Endothelial cell of umbilical vein (primary cell): ENCODE results near the gene ETV6. TPM values are rescaled to one million over a fixed set of nuclear protein-coding genes. Genes with fewer than 3 reads are reported as not detected.

Experiments used
- BruUV-seq: library from RNA; stranded (reverse); fragments of 400-500 nt; replicated peaks from 2 replicates; lab custom pipeline; 2021; lab: Mats Ljungman, UMichigan
- CTCF ChIA-PET: fragments of 300-600, 350-600 bp; sonication (Branson Sonifier 250); formaldehyde crosslinking; loops from one replicate; lab custom pipeline; 2021; ENCODE audit warnings: antibody characterized with exemption, inconsistent platforms; lab: Charles Lee
- POLR2A ChIA-PET: fragments of 300-600, 350-600 bp; sonication (Branson Sonifier 250); formaldehyde crosslinking; loops from one replicate; lab custom pipeline; 2021; ENCODE audit warnings: antibody characterized with exemption, inconsistent platforms; lab: Charles Lee
- DNase-seq: peaks from one replicate; pipeline ENCODE4 v3.0.0-alpha.2; 2011; ENCODE audit warnings: low read depth, low spot score
- FAIRE-seq: peaks from 2 replicates; lab custom pipeline; 2011; peaks lifted over from hg19 to GRCh38; lab: Jason Lieb, UNC
- H2AFZ ChIP-seq: 2 replicates; pipeline ENCODE4 v1.6.0; 2012; ENCODE audit warnings: low read depth, low read length, control low read depth, inconsistent platforms
- H3K27ac ChIP-seq: 2 replicates; pipeline ENCODE4 v1.5.1; 2011; ENCODE audit warnings: low read depth, mild to moderate bottlenecking, control low read depth, low read length, moderate library complexity; ENCODE audit not compliant: insufficient read depth
- H3K27me3 ChIP-seq, 2 experiments: 2 replicates each; pipeline versions ENCODE4 v1.6.0 to v1.6.1; 2011; ENCODE audit warnings: low read length in 2 of 2, mixed read lengths in 1 of 2; ENCODE audit not compliant: control insufficient read depth in 2 of 2, insufficient read depth in 2 of 2
- H3K36me3 ChIP-seq, 2 experiments: 2 replicates in 1 of 2; 3 replicates in 1 of 2; pipeline ENCODE4 v1.5.1; 2011; ENCODE audit warnings: low read length in 2 of 2, mild to moderate bottlenecking in 1 of 2, moderate library complexity in 1 of 2; ENCODE audit not compliant: control insufficient read depth in 2 of 2, insufficient read depth in 2 of 2; ENCODE audit errors: extremely low read depth in 1 of 2
- H3K4me1 ChIP-seq: 3 replicates; pipeline ENCODE4 v1.5.1; 2011; ENCODE audit warnings: mild to moderate bottlenecking, low read length; ENCODE audit not compliant: control insufficient read depth, insufficient read depth; ENCODE audit errors: extremely low read depth
- H3K4me2 ChIP-seq: 2 replicates; pipeline ENCODE4 v1.6.1; 2011; ENCODE audit warnings: low read length, control low read depth, mixed read lengths; ENCODE audit not compliant: insufficient read depth
- H3K4me3 ChIP-seq, 3 experiments: fragments of 200-600 bp in 1 of 3; sonication (generic), shearing (Covaris generic) in 1 of 3; replicated peaks in 1 of 3; 2 replicates each; pipeline ENCODE4 v1.5.1; 2011 to 2016; ENCODE audit warnings: control low read depth in 3 of 3, low read length in 3 of 3, mild to moderate bottlenecking in 2 of 3, inconsistent platforms in 1 of 3, low read depth in 1 of 3, moderate library complexity in 1 of 3; ENCODE audit not compliant: insufficient read depth in 1 of 3
- H3K79me2 ChIP-seq: 2 replicates; pipeline ENCODE4 v1.6.0; 2012; ENCODE audit warnings: low read length, inconsistent platforms; ENCODE audit not compliant: control insufficient read depth, insufficient read depth
- H3K9ac ChIP-seq: replicated peaks from 2 replicates; pipeline ENCODE3; 2011; ENCODE audit warnings: low read length, control low read depth; ENCODE audit not compliant: insufficient read depth; ENCODE audit errors: extremely low read depth
- H3K9me1 ChIP-seq: replicated peaks from 3 replicates; pipeline ENCODE4 v1.6.0; 2011; ENCODE audit warnings: mild to moderate bottlenecking, low read length; ENCODE audit not compliant: control insufficient read depth, insufficient read depth; ENCODE audit errors: extremely low read depth
- H3K9me3 ChIP-seq: replicated peaks from 2 replicates; pipeline ENCODE4 v1.5.1; 2012; ENCODE audit warnings: low read length, inconsistent platforms; ENCODE audit not compliant: control insufficient read depth, insufficient read depth
- H4K20me1 ChIP-seq: replicated peaks from 2 replicates; pipeline ENCODE3; 2011; ENCODE audit warnings: mild to moderate bottlenecking, low read length; ENCODE audit not compliant: control insufficient read depth, insufficient read depth; ENCODE audit errors: extremely low read depth
- EZH2 ChIP-seq: IDR thresholded peaks from 2 replicates; pipeline ENCODE4 v1.6.1; 2012; ENCODE audit warnings: borderline replicate concordance, low read depth, mild to moderate bottlenecking, moderate library complexity, low read length, inconsistent platforms; ENCODE audit not compliant: severe bottlenecking
- FOS ChIP-seq: IDR thresholded peaks from 2 replicates; pipeline ENCODE4 v1.6.1; 2011; ENCODE audit warnings: mild to moderate bottlenecking, low read length, moderate library complexity, borderline replicate concordance; ENCODE audit not compliant: insufficient read depth
- JUN ChIP-seq: IDR thresholded peaks from 2 replicates; pipeline ENCODE4 v1.6.1; 2011; ENCODE audit warnings: borderline replicate concordance, low read depth; ENCODE audit not compliant: insufficient read length, insufficient read depth
- MYC ChIP-seq: IDR thresholded peaks from one replicate; pipeline ENCODE4 v1.6.1; 2011; ENCODE audit warnings: mild to moderate bottlenecking, low read depth, low read length
- POLR2A ChIP-seq: IDR thresholded peaks from 2 replicates; pipeline ENCODE4 v1.6.1; 2012; ENCODE audit warnings: low read depth, mild to moderate bottlenecking, control low read depth, low read length
- POLR2AphosphoS5 ChIP-seq: IDR thresholded peaks from 2 replicates; pipeline ENCODE4 v1.6.1; 2012; ENCODE audit warnings: low read depth, mild to moderate bottlenecking, control low read depth, low read length, moderate library complexity; ENCODE audit not compliant: insufficient read depth
- dilution Hi-C: fragments of 300-500 bp; cut with MboI; formaldehyde crosslinking; loops from one replicate; pipeline ENCODE4 v1.15.0; 2019; ENCODE audit warnings: low sequenced_read_pairs; ENCODE audit not compliant: extremely low pct_ligation_motif_present
- intact Hi-C: fragments of 100-400 bp; cut with micrococcal nuclease; formaldehyde crosslinking; loops from one replicate; pipeline ENCODE4 v1.10.0; 2022
- polyA plus RNA-seq, 4 experiments: library from polyadenylated mRNA; depleted of rRNA in 3 of 4; stranded (reverse) in 3 of 4; unstranded in 1 of 4; fragments of >200 nt; gene quantifications; 2 replicates each; pipeline versions ENCODE4 v1.2.1 to v1.2.3, GENCODE V29; 2011 to 2012; ENCODE audit warnings: missing spikeins in 1 of 4
- total RNA-seq: library from RNA; stranded (reverse); gene quantifications from 2 replicates; pipeline ENCODE4 v1.2.3, GENCODE V29; 2021
- TF ChIP-seq, protein P1 (sequence below): IDR thresholded peaks from 2 replicates; pipeline ENCODE4 v1.6.1; 2011; ENCODE audit not compliant: insufficient read depth, insufficient read length
- TF ChIP-seq, protein P2 (sequence below), 2 donors: IDR thresholded peaks; 1 replicate in 1 of 2; 2 replicates in 1 of 2; pipeline ENCODE4 v1.5.1; 2011; ENCODE audit warnings: low read length in 2 of 2, mild to moderate bottlenecking in 2 of 2, moderate library complexity in 2 of 2, control low read depth in 1 of 2, inconsistent platforms in 1 of 2, low read depth in 1 of 2; ENCODE audit not compliant: insufficient read depth in 1 of 2; ENCODE audit errors: extremely low read depth in 1 of 2

ETV6 gene
- total and polyA plus RNA-seq, 2 donors (not counting 3 experiments of a cell fraction or from before 2014, with no cell fraction given): 15.9 to 57.1 TPM

DNA sequence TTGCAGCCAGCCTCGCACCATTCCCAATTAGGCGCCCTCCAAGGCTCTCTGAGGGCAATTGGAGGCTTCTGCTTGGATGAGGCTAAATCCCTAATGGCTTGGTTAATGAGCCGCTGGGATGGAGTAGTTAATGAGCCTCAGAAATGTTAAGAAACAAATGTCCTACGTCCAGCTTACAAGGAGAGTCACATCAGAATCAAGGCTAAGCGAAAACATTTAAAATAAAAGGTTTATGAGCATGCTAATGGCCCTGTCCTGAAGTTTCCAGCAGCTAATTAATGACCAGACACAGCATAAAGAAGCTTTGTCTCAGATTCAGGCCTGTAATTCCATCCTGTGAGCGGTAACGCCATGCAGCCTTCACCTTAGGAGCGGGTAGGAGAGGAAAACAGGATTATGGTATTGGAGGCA lies 220.6 kb downstream of the ETV6 start:
- no peaks in the 10 kb centered on the region for H3K9me1 ChIP-seq
- dilution Hi-C loops (no loop called here), intact Hi-C loops (no loop called here)
- CTCF ChIA-PET: no interaction called here
- H3K27me3 ChIP-seq: no peaks in the 10 kb centered on the region
- no peak overlapping the region for H3K27ac ChIP-seq
- no peaks in the 10 kb centered on the region for H3K4me1 ChIP-seq
- H3K9ac ChIP-seq: no peak overlapping the region
- no peak overlapping the region for H3K4me2 ChIP-seq
- no peak overlapping the region for H3K4me3 ChIP-seq
- POLR2A ChIA-PET: no interaction called here
- peaks cover 13% of the 10 kb centered on the region for H3K79me2 ChIP-seq
- no TSS peak for BruUV-seq
- TF ChIP-seq, protein P1, sequence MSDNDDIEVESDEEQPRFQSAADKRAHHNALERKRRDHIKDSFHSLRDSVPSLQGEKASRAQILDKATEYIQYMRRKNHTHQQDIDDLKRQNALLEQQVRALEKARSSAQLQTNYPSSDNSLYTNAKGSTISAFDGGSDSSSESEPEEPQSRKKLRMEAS: no peak
- no peak for TF ChIP-seq POLR2AphosphoS5
- no peak for TF ChIP-seq EZH2
- no peaks in the 10 kb centered on the region for H3K9me3 ChIP-seq
- no peak for FAIRE-seq
- no peak overlapping the region for H2AFZ ChIP-seq
- DNase-seq: no peak
- H3K36me3 ChIP-seq: peaks cover 6 to 16% of the 10 kb centered on the region in 2 experiments
- no peaks in the 10 kb centered on the region for H4K20me1 ChIP-seq

DNA sequence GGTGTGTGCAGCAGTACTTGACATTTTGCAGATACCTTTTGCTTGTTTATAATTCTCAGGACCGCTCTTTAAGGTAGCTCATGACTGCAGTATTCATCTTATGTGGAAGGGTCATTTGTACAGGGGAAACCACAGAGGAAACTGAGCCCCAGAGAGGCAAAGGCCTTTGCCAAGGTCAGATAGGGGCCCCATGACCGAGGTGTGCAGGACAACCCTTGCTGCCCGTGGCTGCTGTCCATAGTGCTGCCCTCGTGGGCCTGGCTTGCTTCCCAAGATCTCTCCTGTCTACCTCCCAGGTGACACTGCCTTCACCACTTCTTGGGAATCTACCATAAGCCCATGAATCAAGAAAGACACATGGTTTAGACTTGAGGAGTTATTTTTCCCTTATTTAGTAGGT lies 222.6 kb downstream of the ETV6 start:
- FAIRE-seq (no peak), DNase-seq (no peak)
- Histone ChIP-seq H3K36me3 (peaks cover 6 to 16% of the 10 kb centered on the region in 2 experiments), H3K9ac (no peak overlapping the region), H4K20me1 (no peaks in the 10 kb centered on the region), H3K4me2 (no peak overlapping the region), H3K79me2 (peaks cover 8% of the 10 kb centered on the region), H3K9me3 (no peaks in the 10 kb centered on the region), H3K27me3 (no peaks in the 10 kb centered on the region), H3K4me1 (peaks cover 14% of the 10 kb centered on the region), H3K9me1 (no peaks in the 10 kb centered on the region), H2AFZ (no peak overlapping the region), H3K27ac (no peak overlapping the region), H3K4me3 (no peak overlapping the region)
- ChIA-PET CTCF (interaction anchor here (0.5 kb wide), 1 partner anchor 95 kb away, joined by 3 read pairs; no protein-coding TSS in a partner anchor), POLR2A (no interaction called here)
- no peak for TF ChIP-seq POLR2A
- no peak for TF ChIP-seq JUN
- no peak for TF ChIP-seq MYC
- TF ChIP-seq, protein P2, sequence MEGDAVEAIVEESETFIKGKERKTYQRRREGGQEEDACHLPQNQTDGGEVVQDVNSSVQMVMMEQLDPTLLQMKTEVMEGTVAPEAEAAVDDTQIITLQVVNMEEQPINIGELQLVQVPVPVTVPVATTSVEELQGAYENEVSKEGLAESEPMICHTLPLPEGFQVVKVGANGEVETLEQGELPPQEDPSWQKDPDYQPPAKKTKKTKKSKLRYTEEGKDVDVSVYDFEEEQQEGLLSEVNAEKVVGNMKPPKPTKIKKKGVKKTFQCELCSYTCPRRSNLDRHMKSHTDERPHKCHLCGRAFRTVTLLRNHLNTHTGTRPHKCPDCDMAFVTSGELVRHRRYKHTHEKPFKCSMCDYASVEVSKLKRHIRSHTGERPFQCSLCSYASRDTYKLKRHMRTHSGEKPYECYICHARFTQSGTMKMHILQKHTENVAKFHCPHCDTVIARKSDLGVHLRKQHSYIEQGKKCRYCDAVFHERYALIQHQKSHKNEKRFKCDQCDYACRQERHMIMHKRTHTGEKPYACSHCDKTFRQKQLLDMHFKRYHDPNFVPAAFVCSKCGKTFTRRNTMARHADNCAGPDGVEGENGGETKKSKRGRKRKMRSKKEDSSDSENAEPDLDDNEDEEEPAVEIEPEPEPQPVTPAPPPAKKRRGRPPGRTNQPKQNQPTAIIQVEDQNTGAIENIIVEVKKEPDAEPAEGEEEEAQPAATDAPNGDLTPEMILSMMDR (IDR thresholded peaks at IDR 0.05; ENCODE audit: extremely low read depth in 1 of 2, insufficient read depth in 1 of 2, low read depth in 1 of 2, low read length in 2 of 2): no peak
- no peak for TF ChIP-seq EZH2
- TF ChIP-seq FOS: no peak
- intact Hi-C loops: no loop called here
- no TSS peak for BruUV-seq
- dilution Hi-C loops: no loop called here
